ENCODE data around the gene IL19. TPM values are rescaled to one million over a fixed set of nuclear protein-coding genes. Genes with fewer than 3 reads are reported as not detected.
"Not testable (repeated sequence)": the region's sequence is repeated elsewhere in the genome, so short reads cannot be mapped to it uniquely, and the experiment has no call there.

The IL19 gene
- total RNA-seq, 1 donor from 2014 or later, result not detected

- Mint-ChIP-seq H3K27ac (no peak overlapping the region), H3K36me3 (ENCODE audit: low read depth) (no peaks in the 10 kb centered on the region), H3K4me1 (peaks cover 10% of the 10 kb centered on the region), H3K9me3 (no peaks in the 10 kb centered on the region), H3K27me3 (peaks cover 22% of the 10 kb centered on the region), H3K4me3 (no peak overlapping the region)
- intact Hi-C loops (cut with micrococcal nuclease), result no loop called here
- DNase-seq, result no peak
Measured at GRCh38 chr1:206842854-206843253, 72.3 kb downstream of the IL19 start.

- Mint-ChIP-seq H3K4me3 (no peak overlapping the region), H3K36me3 (ENCODE audit: low read depth) (no peaks in the 10 kb centered on the region), H3K27ac (no peak overlapping the region), H3K9me3 (no peaks in the 10 kb centered on the region), H3K4me1 (peaks cover 10% of the 10 kb centered on the region), H3K27me3 (peaks cover 20% of the 10 kb centered on the region)
- DNase-seq, result no peak
- intact Hi-C loops (cut with micrococcal nuclease), result no loop called here
Measured at GRCh38 chr1:206843626-206844025, 73.1 kb downstream of the IL19 start.

DNA sequence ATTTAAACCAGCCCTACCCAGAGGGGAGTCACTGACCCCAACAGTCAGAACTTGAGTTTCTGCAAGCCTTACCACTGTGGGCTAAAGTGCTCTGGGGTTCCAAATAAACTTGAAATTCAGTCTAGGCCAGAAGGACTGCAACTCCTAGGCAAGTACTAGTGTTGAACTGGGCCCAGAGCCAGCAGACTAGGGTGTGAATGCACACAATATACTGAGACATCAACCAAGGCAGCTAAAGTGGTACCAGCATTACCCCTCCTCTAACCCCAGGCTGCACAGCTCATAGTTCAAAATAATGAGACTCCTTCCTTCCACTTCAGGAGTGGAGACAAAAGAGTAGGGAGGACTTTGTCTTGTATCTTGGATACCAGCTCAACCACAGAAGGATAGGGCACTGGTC, 75.9 kb downstream of the IL19 start:
- Mint-ChIP-seq H3K27me3 (peaks cover 31% of the 10 kb centered on the region), H3K4me3 (no peak overlapping the region), H3K4me1 (peaks cover 2% of the 10 kb centered on the region), H3K27ac (no peak overlapping the region), H3K9me3 (peaks cover 4% of the 10 kb centered on the region), H3K36me3 (ENCODE audit: low read depth) (no peaks in the 10 kb centered on the region)
- intact Hi-C loops (cut with micrococcal nuclease), result no loop called here
- no peak for DNase-seq

DNA sequence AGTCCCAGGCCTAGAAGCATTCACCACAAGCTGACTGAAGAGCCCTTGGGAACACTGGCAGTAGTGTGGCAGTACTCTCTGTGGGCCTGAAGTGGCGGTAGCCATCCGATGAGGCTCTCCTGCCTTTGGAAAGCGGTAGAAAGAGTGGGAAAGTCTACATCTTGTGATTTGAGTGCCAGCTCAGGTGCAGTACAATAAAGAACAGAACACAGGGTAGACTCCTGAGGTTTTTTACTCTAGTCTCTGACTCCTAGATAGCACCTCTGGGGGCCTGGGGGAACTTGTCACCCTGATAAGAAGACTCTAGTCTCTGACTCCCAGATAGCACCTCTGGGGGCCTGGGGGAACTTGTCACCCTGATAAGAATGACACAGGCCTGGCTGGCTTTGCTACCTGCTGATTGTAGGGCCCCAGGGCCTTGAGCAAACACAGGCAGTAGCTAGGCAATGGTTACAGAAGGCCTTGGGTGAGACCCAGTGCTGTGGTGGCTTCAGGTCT, 76.8 kb downstream of the IL19 start:
- intact Hi-C loops (cut with micrococcal nuclease), result no loop called here
- Mint-ChIP-seq H3K9me3 (peaks cover 8% of the 10 kb centered on the region), H3K27ac (no peak overlapping the region), H3K4me3 (no peak overlapping the region), H3K27me3 (peaks cover 38% of the 10 kb centered on the region), H3K4me1 (peaks cover 2% of the 10 kb centered on the region), H3K36me3 (ENCODE audit: low read depth) (no peaks in the 10 kb centered on the region)
- DNase-seq, result no peak

- peaks cover 14% of the 10 kb centered on the region for H3K9me3 Mint-ChIP-seq
- H3K36me3 Mint-ChIP-seq (ENCODE audit: low read depth), result no peaks in the 10 kb centered on the region
- intact Hi-C loops (cut with micrococcal nuclease), result no loop called here
- peaks cover 2% of the 10 kb centered on the region for H3K4me1 Mint-ChIP-seq
- H3K27me3 Mint-ChIP-seq, result peaks cover 44% of the 10 kb centered on the region
- H3K27ac Mint-ChIP-seq, result no peak overlapping the region
- no peak for DNase-seq
- H3K4me3 Mint-ChIP-seq, result no peak overlapping the region
Measured at GRCh38 chr1:206847946-206848345, 77.4 kb downstream of the IL19 start.

DNA sequence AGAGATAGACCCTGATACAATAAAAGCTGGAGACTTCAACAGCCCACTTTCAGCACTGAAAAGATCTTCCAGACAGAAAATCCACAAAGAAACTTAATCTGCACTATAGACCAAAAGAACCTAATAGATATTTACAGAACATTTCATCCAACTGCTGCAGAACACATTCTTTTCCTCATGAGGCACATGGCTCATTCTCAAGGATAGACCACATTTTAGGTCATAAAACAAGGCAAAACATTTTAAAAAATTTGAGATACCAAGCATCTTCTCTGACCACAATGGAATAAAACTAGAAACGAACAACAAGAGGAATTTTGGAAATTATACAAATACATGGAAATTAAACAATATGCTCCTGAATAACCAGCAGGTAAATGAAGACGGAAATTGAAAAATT, 79.8 kb downstream of the IL19 start:
- no peak for DNase-seq
- Mint-ChIP-seq H3K36me3 (ENCODE audit: low read depth) (no peaks in the 10 kb centered on the region), H3K4me3 (no peak overlapping the region), H3K27me3 (peaks cover 50% of the 10 kb centered on the region), H3K4me1 (peaks cover under 1% of the 10 kb centered on the region), H3K27ac (no peak overlapping the region), H3K9me3 (peaks cover 20% of the 10 kb centered on the region)
- intact Hi-C loops (cut with micrococcal nuclease), result no loop called here

- Mint-ChIP-seq H3K36me3 (ENCODE audit: low read depth) (no peaks in the 10 kb centered on the region), H3K27me3 (peaks cover 50% of the 10 kb centered on the region), H3K9me3 (peaks cover 20% of the 10 kb centered on the region), H3K27ac (no peak overlapping the region), H3K4me3 (no peak overlapping the region), H3K4me1 (peaks cover 6% of the 10 kb centered on the region)
- intact Hi-C loops (cut with micrococcal nuclease), result no loop called here
- no peak for DNase-seq
Measured at GRCh38 chr1:206851341-206852010, 80.9 kb downstream of the IL19 start.

- H3K4me3 Mint-ChIP-seq; H3K4me1 Mint-ChIP-seq; H3K27ac Mint-ChIP-seq; intact Hi-C loops (cut with micrococcal nuclease); DNase-seq; H3K36me3 Mint-ChIP-seq (ENCODE audit: low read depth): not testable (repeated sequence)
- H3K27me3 Mint-ChIP-seq, result peaks cover 50% of the 10 kb centered on the region
- H3K9me3 Mint-ChIP-seq, result peaks cover 20% of the 10 kb centered on the region
Measured at GRCh38 chr1:206852662-206853061, 82.1 kb downstream of the IL19 start.

DNA sequence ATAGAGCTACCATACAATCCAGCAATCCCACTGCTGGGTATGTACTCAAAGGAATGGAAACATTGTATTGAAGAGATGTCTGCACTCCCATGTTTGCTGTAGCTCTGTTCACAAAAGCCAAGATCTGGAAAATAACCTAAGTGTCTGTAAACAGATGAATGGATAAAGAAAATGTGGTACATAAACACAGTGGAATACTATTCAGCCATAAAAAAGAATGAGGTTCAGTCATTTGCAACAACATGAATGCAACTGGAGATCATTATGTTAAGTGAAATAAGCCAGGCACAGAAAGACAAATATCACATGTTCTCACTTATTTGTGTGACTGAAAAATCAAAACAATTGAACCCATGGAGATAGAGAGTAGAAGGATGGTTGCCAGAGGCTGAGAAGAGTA, 83.1 kb downstream of the IL19 start:
- intact Hi-C loops (cut with micrococcal nuclease); H3K4me1 Mint-ChIP-seq; H3K27ac Mint-ChIP-seq; H3K4me3 Mint-ChIP-seq; DNase-seq; H3K36me3 Mint-ChIP-seq (ENCODE audit: low read depth): not testable (repeated sequence)
- Mint-ChIP-seq H3K27me3 (peaks cover 46% of the 10 kb centered on the region), H3K9me3 (peaks cover 20% of the 10 kb centered on the region)

- H3K9me3 Mint-ChIP-seq, result peaks cover 21% of the 10 kb centered on the region
- peaks cover 13% of the 10 kb centered on the region for H3K4me1 Mint-ChIP-seq
- H3K27me3 Mint-ChIP-seq, result peaks cover 40% of the 10 kb centered on the region
- no peak overlapping the region for H3K27ac Mint-ChIP-seq
- no peak for DNase-seq
- H3K36me3 Mint-ChIP-seq (ENCODE audit: low read depth), result no peaks in the 10 kb centered on the region
- intact Hi-C loops (cut with micrococcal nuclease), result no loop called here
- H3K4me3 Mint-ChIP-seq, result no peak overlapping the region
Measured at GRCh38 chr1:206854401-206855129, 84.0 kb downstream of the IL19 start.

- H3K4me1 Mint-ChIP-seq, result peaks cover 13% of the 10 kb centered on the region
- intact Hi-C loops (cut with micrococcal nuclease), result no loop called here
Measured at GRCh38 chr1:206855859-206856258, 85.3 kb downstream of the IL19 start.

DNA sequence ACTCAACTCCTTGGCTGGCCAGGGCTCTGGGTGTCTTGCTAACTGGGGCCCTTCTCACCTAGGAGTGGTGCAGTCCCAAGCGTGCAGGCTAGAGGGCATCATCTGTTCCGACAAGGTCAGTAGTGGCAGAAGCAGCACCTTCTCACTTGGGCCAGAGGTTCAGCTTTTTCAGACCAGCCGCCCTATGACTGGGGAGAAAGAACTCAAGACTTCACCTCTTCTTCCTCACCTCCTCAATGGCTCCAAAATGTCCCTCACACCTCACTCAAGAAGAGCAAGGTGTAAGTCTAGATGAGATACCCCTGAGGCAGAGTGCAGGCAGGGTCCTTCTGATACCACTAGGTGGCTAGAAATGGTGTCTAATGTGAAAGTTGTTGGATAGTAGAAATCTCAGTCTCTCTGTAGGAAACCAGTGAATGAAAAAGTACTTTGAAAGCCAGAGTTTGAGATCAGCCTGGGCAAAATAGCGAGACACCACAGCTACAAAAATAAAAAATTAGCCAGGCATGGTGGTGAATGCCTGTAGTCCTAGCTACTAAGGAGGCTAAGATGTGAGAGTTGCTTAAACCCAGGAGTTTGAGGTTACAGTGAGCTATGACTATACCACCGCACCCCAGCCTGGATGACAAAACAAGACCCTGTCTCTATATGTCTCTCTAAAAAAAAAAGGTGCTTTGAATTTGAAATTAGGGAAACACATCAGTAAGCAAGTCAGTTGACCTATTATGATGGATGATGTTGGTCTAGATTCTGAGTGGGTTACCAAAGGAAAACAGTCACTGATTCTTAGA, 86.3 kb downstream of the IL19 start:
- Mint-ChIP-seq H3K4me1 (peaks cover 13% of the 10 kb centered on the region), H3K9me3 (peaks cover 19% of the 10 kb centered on the region), H3K27me3 (peaks cover 29% of the 10 kb centered on the region), H3K27ac (no peak overlapping the region), H3K36me3 (ENCODE audit: low read depth) (no peaks in the 10 kb centered on the region), H3K4me3 (no peak overlapping the region)
- DNase-seq, result peak; percentile 62
- intact Hi-C loops (cut with micrococcal nuclease), result no loop called here

More at GRCh38 chr1:206855859-206856258, 85.3 kb downstream of the IL19 start:
- peaks cover 32% of the 10 kb centered on the region for H3K27me3 Mint-ChIP-seq
- H3K4me3 Mint-ChIP-seq, result no peak overlapping the region
- H3K36me3 Mint-ChIP-seq (ENCODE audit: low read depth), result no peaks in the 10 kb centered on the region
- no peak for DNase-seq
- H3K9me3 Mint-ChIP-seq, result peaks cover 20% of the 10 kb centered on the region
- no peak overlapping the region for H3K27ac Mint-ChIP-seq

DNA sequence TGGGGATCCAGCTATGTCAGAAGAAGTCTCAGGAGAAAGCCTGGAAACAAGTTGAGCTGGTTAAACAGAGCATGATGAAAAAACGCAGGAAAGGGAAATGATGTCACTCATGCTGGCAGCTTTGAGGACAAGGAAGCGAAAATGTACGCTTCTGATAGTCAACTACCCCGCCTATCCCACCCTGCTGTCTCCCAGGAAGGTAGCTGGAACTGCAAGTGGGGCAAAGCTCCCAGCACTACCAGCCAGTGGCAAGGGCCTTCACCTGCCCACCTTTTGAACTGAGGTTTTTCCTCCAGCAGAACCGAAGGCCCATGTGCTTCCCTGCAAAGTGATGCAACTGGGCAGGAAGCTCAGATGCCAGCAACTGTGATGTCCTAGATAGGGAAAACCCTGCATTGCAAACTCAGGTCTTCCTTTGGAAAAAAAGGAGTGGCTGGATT, 88.5 kb downstream of the IL19 start:
- Mint-ChIP-seq H3K27me3 (peaks cover 25% of the 10 kb centered on the region), H3K36me3 (ENCODE audit: low read depth) (no peaks in the 10 kb centered on the region), H3K4me1 (peaks cover 13% of the 10 kb centered on the region), H3K4me3 (no peak overlapping the region), H3K9me3 (peaks cover 3% of the 10 kb centered on the region), H3K27ac (no peak overlapping the region)
- DNase-seq, result peak; percentile 58
- intact Hi-C loops (cut with micrococcal nuclease), result no loop called here

- H3K36me3 Mint-ChIP-seq (ENCODE audit: low read depth), result no peaks in the 10 kb centered on the region
- peaks cover 22% of the 10 kb centered on the region for H3K27me3 Mint-ChIP-seq
- H3K27ac Mint-ChIP-seq, result no peak overlapping the region
- intact Hi-C loops (cut with micrococcal nuclease), result no loop called here
- H3K9me3 Mint-ChIP-seq, result peaks cover 3% of the 10 kb centered on the region
- no peak overlapping the region for H3K4me3 Mint-ChIP-seq
- peaks cover 18% of the 10 kb centered on the region for H3K4me1 Mint-ChIP-seq
- peak; percentile 34 for DNase-seq
Measured at GRCh38 chr1:206860165-206860564, 89.6 kb downstream of the IL19 start.

Measured in activated CD4-positive, alpha-beta T cell treated with anti-CD3 and anti-CD28 coated beads, Interleukin-2, amount 10 ng/mL, durations not matched to agents 24 days and 14 days (primary cell).